Measurements from ENCODE around the gene DEGS2.

DEGS2 gene

GRCh38 chr14:100147691-100148464, 11.6 kb downstream of the DEGS2 start:
- no peak for DNase-seq (ENCODE audit: low read depth)

- peak; percentile 56 for DNase-seq (ENCODE audit: low read depth)
These were observed 12.2 kb downstream of the DEGS2 start for GRCh38 chr14:100147181-100147631.

- no peak for DNase-seq (ENCODE audit: low read depth)
These were observed 12.8 kb downstream of the DEGS2 start for GRCh38 chr14:100146531-100147091.

- no peak for DNase-seq (ENCODE audit: low read depth)
These were observed 13.6 kb downstream of the DEGS2 start for GRCh38 chr14:100145682-100146464.

- no peak for DNase-seq (ENCODE audit: low read depth)
These were observed 14.3 kb downstream of the DEGS2 start for GRCh38 chr14:100144996-100145646.

- no peak for DNase-seq (ENCODE audit: low read depth)
These were observed 14.8 kb downstream of the DEGS2 start for GRCh38 chr14:100144645-100144995.

GRCh38 chr14:100143934-100144333, 15.5 kb downstream of the DEGS2 start:
- DNase-seq (ENCODE audit: low read depth) = no peak

- DNase-seq (ENCODE audit: low read depth) = no peak
These were observed 15.9 kb downstream of the DEGS2 start for GRCh38 chr14:100143523-100143922.

- DNase-seq (ENCODE audit: low read depth) = no peak
These were observed 17.1 kb downstream of the DEGS2 start for GRCh38 chr14:100142073-100143040.

GRCh38 chr14:100141098-100141497, 18.3 kb downstream of the DEGS2 start:
- no peak for DNase-seq (ENCODE audit: low read depth)

GRCh38 chr14:100140452-100141078, 18.9 kb downstream of the DEGS2 start:
- no peak for DNase-seq (ENCODE audit: low read depth)

- no peak for DNase-seq (ENCODE audit: low read depth)
These were observed 20.5 kb downstream of the DEGS2 start for GRCh38 chr14:100138955-100139354.

- no peak for DNase-seq (ENCODE audit: low read depth)
These were observed 21.2 kb downstream of the DEGS2 start for GRCh38 chr14:100138082-100138787.

- no peak for DNase-seq (ENCODE audit: low read depth)
These were observed 22.3 kb downstream of the DEGS2 start for GRCh38 chr14:100137173-100137572.

GRCh38 chr14:100135784-100136183, 23.7 kb downstream of the DEGS2 start:
- no peak for DNase-seq (ENCODE audit: low read depth)

GRCh38 chr14:100135073-100135472, 24.4 kb downstream of the DEGS2 start:
- no peak for DNase-seq (ENCODE audit: low read depth)

GRCh38 chr14:100134586-100134985, 24.9 kb downstream of the DEGS2 start:
- DNase-seq (ENCODE audit: low read depth) = no peak

- DNase-seq (ENCODE audit: low read depth) = no peak
These were observed 26.4 kb downstream of the DEGS2 start for GRCh38 chr14:100132903-100133510.

GRCh38 chr14:100132161-100132902, 27.1 kb downstream of the DEGS2 start:
- no peak for DNase-seq (ENCODE audit: low read depth)

Data from activated gamma-delta T cell treated with anti-CD3 and anti-CD28 coated beads, Interleukin-2, amount 50 U/mL, for 16 hours (primary cell).